Thyroid gland (tissue), 4 donors: ENCODE measurements around the gene SSH3.

Experiments
- CTCF ChIP-seq, 6 experiments: fragments of 200-600 bp in 3 of 6; fragments of 450-650 bp in 3 of 6; sonication (generic) in 3 of 6; IDR thresholded peaks; one replicate each; pipeline ENCODE4 v1.5.1; 2016 to 2019; ENCODE audit warnings: antibody characterized with exemption in 6 of 6, mild to moderate bottlenecking in 2 of 6, inconsistent platforms in 1 of 6, moderate library complexity in 1 of 6
- POLR2A ChIP-seq, 2 donors: fragments of 450-650 bp; IDR thresholded peaks; one replicate each; pipeline ENCODE4 v1.6.1; 2017; ENCODE audit warnings: antibody characterized with exemption in 2 of 2, mild to moderate bottlenecking in 2 of 2, moderate library complexity in 1 of 2

GRCh38 chr11:67302571-67303131, 679 bp upstream of the SSH3 start:
- no peak for TF ChIP-seq CTCF (IDR thresholded peaks at IDR 0.05)
- TF ChIP-seq POLR2A (IDR thresholded peaks at IDR 0.05): no peak
